Measurements from ENCODE around the gene RAD18. TPM values are rescaled to one million over a fixed set of nuclear protein-coding genes. Genes with fewer than 3 reads are reported as not detected.

The RAD18 gene
- polyA plus RNA-seq, 4 donors = 5.5 to 16.3 (median 8.1) TPM

DNA sequence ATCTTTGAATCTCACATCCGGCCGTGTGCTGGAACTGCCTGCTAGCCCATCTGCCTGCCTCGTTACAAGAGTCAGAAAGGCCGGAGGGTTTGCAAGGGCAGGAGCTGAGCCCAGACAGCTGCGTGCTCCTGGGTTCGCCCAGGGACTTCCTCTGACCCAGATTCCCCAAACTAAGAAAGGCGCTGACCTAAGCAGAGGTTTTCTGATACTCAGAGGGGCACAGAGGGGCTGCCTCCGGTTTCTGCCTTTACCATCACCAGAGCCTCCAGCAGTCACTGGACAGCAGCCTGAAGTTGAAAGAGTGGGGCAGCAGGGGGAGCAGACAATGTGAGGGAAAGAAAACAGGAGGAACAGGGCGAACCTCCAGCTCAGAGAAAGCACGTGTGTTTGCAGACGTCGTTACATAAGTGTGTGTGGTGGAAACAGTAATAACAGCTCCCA is 33.4 kb upstream of the RAD18 start:
- 59 to 80% (median 68%) methylated on average over 12 of the region's 12 CpGs for WGBS, 3 donors
- Histone ChIP-seq H3K4me3 (ENCODE audit: low read depth in 1 of 3, low read length in 3 of 3) (no peak overlapping the region), H3K27ac (ENCODE audit: low read depth in 1 of 3, low read length in 2 of 3) (no peak overlapping the region), H3K4me1 (ENCODE audit: control insufficient read depth in 3 of 3, insufficient read depth in 2 of 3, low read depth in 1 of 3, low read length in 2 of 3) (no peaks in the 10 kb centered on the region), H3K9me3 (ENCODE audit: control insufficient read depth in 2 of 2, insufficient read depth in 1 of 2, low read depth in 1 of 2, low read length in 1 of 2) (no peaks in the 10 kb centered on the region), H3K36me3 (ENCODE audit: control insufficient read depth in 3 of 3, insufficient read depth in 2 of 3, low read depth in 1 of 3, low read length in 3 of 3) (peaks cover 0 to 12% (median 0%) of the 10 kb centered on the region in 3 donors), H3K27me3 (ENCODE audit: control insufficient read depth in 3 of 3, insufficient read depth in 3 of 3, low read length in 3 of 3) (no peaks in the 10 kb centered on the region)
- FAIRE-seq = no peak
- DNase-seq = peak in 1 of 2 donors; percentile 21

DNA sequence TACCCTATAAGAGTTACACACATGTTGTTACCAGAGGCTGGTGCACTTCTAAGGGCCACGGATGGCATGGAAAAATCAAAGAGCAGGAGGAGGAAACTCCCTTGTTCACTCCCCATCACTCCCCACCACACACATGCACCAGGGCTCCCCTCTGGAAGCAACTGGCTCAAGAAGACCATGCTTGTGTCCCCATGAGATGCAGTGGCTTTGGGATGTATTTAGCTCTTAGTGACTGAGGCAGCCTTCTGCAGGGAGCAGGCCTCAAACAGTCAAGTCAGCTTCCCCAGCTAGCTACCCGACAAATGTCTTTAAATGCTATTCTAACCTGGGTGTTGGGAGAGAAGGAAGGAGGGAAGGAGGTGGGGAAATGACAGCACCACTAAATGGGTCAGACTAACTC is 32.9 kb upstream of the RAD18 start:
- Histone ChIP-seq H3K27me3 (ENCODE audit: control insufficient read depth in 3 of 3, insufficient read depth in 3 of 3, low read length in 3 of 3) (no peaks in the 10 kb centered on the region), H3K27ac (ENCODE audit: low read depth in 1 of 3, low read length in 2 of 3) (no peak overlapping the region), H3K4me1 (ENCODE audit: control insufficient read depth in 3 of 3, insufficient read depth in 2 of 3, low read depth in 1 of 3, low read length in 2 of 3) (no peaks in the 10 kb centered on the region), H3K36me3 (ENCODE audit: control insufficient read depth in 3 of 3, insufficient read depth in 2 of 3, low read depth in 1 of 3, low read length in 3 of 3) (peaks cover 0 to 12% (median 0%) of the 10 kb centered on the region in 3 donors), H3K4me3 (ENCODE audit: low read depth in 1 of 3, low read length in 3 of 3) (no peak overlapping the region), H3K9me3 (ENCODE audit: control insufficient read depth in 2 of 2, insufficient read depth in 1 of 2, low read depth in 1 of 2, low read length in 1 of 2) (no peaks in the 10 kb centered on the region)
- no peak for FAIRE-seq
- DNase-seq = no peak
- 85 to 94% (median 90%) methylated on average over 2 of the region's 2 CpGs for WGBS, 3 donors

DNA sequence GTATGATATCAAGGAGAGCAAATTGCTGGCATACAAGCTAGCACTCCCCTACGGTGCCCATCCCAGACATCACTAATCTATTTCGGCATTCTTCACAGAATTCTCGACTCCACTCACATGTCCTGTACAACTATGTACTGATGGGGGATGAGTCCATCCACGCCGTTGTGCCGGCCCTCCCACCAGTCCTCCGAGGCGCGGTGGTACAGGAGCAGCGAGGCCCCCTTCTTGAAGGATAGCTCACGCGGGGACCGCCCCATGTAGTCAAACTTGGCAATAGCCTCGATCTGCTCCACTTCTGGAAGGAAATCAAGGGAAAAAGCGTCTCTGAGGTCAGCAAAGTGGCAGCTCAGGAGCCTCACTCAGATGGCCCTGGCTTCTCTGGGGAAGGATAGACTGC is 31.0 kb upstream of the RAD18 start:
- DNase-seq (no peak), FAIRE-seq (no peak)
- Histone ChIP-seq H3K4me3 (ENCODE audit: low read depth in 1 of 3, low read length in 3 of 3) (no peak overlapping the region), H3K27me3 (ENCODE audit: control insufficient read depth in 3 of 3, insufficient read depth in 3 of 3, low read length in 3 of 3) (no peaks in the 10 kb centered on the region), H3K9me3 (ENCODE audit: control insufficient read depth in 2 of 2, insufficient read depth in 1 of 2, low read depth in 1 of 2, low read length in 1 of 2) (no peaks in the 10 kb centered on the region), H3K4me1 (ENCODE audit: control insufficient read depth in 3 of 3, insufficient read depth in 2 of 3, low read depth in 1 of 3, low read length in 2 of 3) (no peaks in the 10 kb centered on the region), H3K27ac (ENCODE audit: low read depth in 1 of 3, low read length in 2 of 3) (no peak overlapping the region), H3K36me3 (ENCODE audit: control insufficient read depth in 3 of 3, insufficient read depth in 2 of 3, low read depth in 1 of 3, low read length in 3 of 3) (peaks cover 0 to 12% (median 0%) of the 10 kb centered on the region in 3 donors)
- WGBS, 3 donors = 93 to 96% (median 94%) methylated on average over 15 of the region's 15 CpGs

DNA sequence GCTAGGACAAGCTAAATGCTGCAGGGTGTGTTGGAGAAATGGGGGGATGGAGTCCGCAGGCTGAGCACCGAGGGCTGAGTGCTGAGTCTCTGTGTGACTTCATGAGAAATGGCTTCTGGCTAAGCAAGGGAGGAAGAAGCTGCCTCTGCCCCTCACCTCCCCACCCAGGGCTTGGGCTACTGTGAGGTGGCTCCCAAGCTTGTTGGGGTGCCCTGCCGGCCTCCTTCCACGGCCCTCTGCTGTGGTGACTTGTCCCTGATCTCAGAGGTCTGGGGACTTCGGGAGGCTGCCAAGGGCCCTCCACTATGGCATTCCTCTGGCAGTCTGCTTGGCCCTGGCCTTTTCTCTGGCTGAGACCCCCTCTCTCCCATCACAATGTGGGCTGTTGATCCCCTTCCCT is 30.1 kb upstream of the RAD18 start:
- DNase-seq = no peak
- no peaks in the 10 kb centered on the region for H3K4me1 ChIP-seq (ENCODE audit: control insufficient read depth in 3 of 3, insufficient read depth in 2 of 3, low read depth in 1 of 3, low read length in 2 of 3)
- no peak overlapping the region for H3K27ac ChIP-seq (ENCODE audit: low read depth in 1 of 3, low read length in 2 of 3)
- WGBS, 3 donors = 86 to 91% (median 86%) methylated on average over 5 of the region's 5 CpGs
- no peaks in the 10 kb centered on the region for H3K9me3 ChIP-seq (ENCODE audit: control insufficient read depth in 2 of 2, insufficient read depth in 1 of 2, low read depth in 1 of 2, low read length in 1 of 2)
- no peak for FAIRE-seq
- H3K27me3 ChIP-seq (ENCODE audit: control insufficient read depth in 3 of 3, insufficient read depth in 3 of 3, low read length in 3 of 3) = no peaks in the 10 kb centered on the region
- no peak overlapping the region for H3K4me3 ChIP-seq (ENCODE audit: low read depth in 1 of 3, low read length in 3 of 3)
- peaks cover 0 to 12% (median 0%) of the 10 kb centered on the region in 3 donors for H3K36me3 ChIP-seq (ENCODE audit: control insufficient read depth in 3 of 3, insufficient read depth in 2 of 3, low read depth in 1 of 3, low read length in 3 of 3)

DNA sequence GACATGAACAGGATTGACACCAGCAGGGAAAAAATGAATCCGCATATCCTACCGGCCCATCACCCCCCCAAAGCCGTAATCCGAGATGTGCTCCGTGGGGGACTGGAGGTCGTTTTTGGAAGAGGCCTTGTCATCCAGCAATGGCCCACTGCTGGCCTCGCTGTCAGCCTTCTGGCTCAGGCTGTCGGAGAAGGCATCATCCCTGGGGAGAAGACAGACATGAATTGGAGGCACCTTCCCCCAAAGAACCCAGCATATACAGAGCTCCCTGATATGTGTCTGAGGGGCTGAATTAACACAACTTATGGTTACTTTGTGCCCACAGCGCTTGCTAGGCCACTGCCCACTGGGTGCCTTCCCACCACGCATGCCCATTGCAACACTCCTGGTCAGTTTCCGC is 29.6 kb upstream of the RAD18 start:
- H3K4me3 ChIP-seq (ENCODE audit: low read depth in 1 of 3, low read length in 3 of 3) = no peak overlapping the region
- H3K36me3 ChIP-seq (ENCODE audit: control insufficient read depth in 3 of 3, insufficient read depth in 2 of 3, low read depth in 1 of 3, low read length in 3 of 3) = peaks cover 0 to 12% (median 0%) of the 10 kb centered on the region in 3 donors
- DNase-seq (no peak), FAIRE-seq (no peak)
- H3K4me1 ChIP-seq (ENCODE audit: control insufficient read depth in 3 of 3, insufficient read depth in 2 of 3, low read depth in 1 of 3, low read length in 2 of 3) = no peaks in the 10 kb centered on the region
- H3K27me3 ChIP-seq (ENCODE audit: control insufficient read depth in 3 of 3, insufficient read depth in 3 of 3, low read length in 3 of 3) = no peaks in the 10 kb centered on the region
- 83 to 88% (median 84%) methylated on average over 11 of the region's 11 CpGs for WGBS, 3 donors
- no peaks in the 10 kb centered on the region for H3K9me3 ChIP-seq (ENCODE audit: control insufficient read depth in 2 of 2, insufficient read depth in 1 of 2, low read depth in 1 of 2, low read length in 1 of 2)
- no peak overlapping the region for H3K27ac ChIP-seq (ENCODE audit: low read depth in 1 of 3, low read length in 2 of 3)

DNA sequence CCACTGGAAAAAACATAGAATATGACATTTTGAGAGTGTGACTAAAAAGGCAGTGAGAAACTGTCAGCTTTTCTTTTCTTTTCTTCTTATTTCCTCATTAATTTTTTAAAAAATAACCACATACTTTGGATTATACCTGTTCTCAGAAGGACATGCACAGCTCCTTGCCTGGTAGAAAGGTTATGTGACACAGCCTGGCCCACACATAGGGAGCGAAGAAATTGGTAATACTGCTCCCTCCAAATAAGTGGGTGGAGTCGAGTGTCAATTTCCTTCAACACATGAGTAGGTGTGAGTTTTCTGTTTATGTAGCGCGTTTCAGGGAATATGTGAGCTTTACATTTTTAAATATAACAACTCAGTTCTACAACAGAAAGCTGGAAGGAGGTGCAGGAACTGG is 28.9 kb upstream of the RAD18 start:
- Histone ChIP-seq H3K27me3 (ENCODE audit: control insufficient read depth in 3 of 3, insufficient read depth in 3 of 3, low read length in 3 of 3) (no peaks in the 10 kb centered on the region), H3K9me3 (ENCODE audit: control insufficient read depth in 2 of 2, insufficient read depth in 1 of 2, low read depth in 1 of 2, low read length in 1 of 2) (no peaks in the 10 kb centered on the region), H3K4me1 (ENCODE audit: control insufficient read depth in 3 of 3, insufficient read depth in 2 of 3, low read depth in 1 of 3, low read length in 2 of 3) (peaks cover 0 to 4% (median 0%) of the 10 kb centered on the region in 3 donors), H3K27ac (ENCODE audit: low read depth in 1 of 3, low read length in 2 of 3) (no peak overlapping the region), H3K36me3 (ENCODE audit: control insufficient read depth in 3 of 3, insufficient read depth in 2 of 3, low read depth in 1 of 3, low read length in 3 of 3) (peaks cover 0 to 12% (median 0%) of the 10 kb centered on the region in 3 donors), H3K4me3 (ENCODE audit: low read depth in 1 of 3, low read length in 3 of 3) (no peak overlapping the region)
- FAIRE-seq = no peak
- no peak for DNase-seq
- WGBS, 3 donors = 80 to 85% (median 81%) methylated on average over 4 of the region's 4 CpGs

DNA sequence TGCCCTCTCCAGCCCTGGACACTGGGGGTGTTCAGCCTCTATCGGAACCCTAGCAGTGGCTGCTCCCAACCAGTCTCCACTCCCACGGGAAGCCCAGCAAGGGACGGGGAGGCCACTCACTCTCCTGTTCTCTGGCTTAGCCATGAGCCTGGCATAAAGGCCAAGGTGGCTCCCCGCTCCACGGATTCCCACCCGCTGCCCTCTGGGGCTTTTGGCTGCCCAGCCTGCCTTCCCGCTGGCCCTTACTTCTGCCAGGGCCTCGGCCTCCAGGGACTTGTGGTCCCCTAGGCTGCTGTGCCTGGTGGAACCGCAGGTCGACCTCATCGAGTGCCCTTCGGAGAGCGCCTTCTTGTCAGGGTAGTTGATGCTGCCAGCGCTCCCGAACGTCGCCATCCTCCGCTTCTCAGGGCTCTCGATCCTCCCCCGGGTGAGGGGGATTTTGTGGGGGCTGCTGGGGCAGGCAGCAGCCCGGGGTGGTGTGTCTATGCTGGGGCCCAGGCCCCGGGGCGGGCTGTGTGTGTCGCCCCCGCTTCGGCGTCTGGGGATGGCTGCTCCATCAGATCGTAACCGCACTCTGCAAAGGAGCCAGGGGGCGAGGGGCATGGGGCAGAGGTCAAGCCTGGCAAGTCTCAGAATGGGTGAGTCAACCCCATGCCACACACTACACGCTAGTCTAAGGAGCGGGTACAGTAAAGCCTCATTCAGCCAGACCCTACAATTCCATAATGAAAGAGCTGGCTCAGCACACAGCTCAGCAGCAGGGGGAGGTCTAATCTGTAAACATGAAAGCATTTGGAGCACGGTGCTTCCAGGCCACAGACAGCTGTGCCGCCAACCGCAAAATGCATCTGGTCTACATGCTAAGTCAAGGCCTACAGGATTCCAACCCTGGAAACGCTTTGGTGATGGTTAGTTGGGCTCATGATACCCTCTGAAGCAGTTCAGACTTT is 27.3 kb upstream of the RAD18 start:
- FAIRE-seq = no peak
- WGBS, 3 donors = 90 to 93% (median 92%) methylated on average over 32 to 36 of the region's 36 CpGs
- Histone ChIP-seq H3K36me3 (ENCODE audit: control insufficient read depth in 3 of 3, insufficient read depth in 2 of 3, low read depth in 1 of 3, low read length in 3 of 3) (peaks cover 0 to 9% (median 0%) of the 10 kb centered on the region in 3 donors), H3K27me3 (ENCODE audit: control insufficient read depth in 3 of 3, insufficient read depth in 3 of 3, low read length in 3 of 3) (no peaks in the 10 kb centered on the region), H3K9me3 (ENCODE audit: control insufficient read depth in 2 of 2, insufficient read depth in 1 of 2, low read depth in 1 of 2, low read length in 1 of 2) (no peaks in the 10 kb centered on the region), H3K4me3 (ENCODE audit: low read depth in 1 of 3, low read length in 3 of 3) (no peak overlapping the region), H3K27ac (ENCODE audit: low read depth in 1 of 3, low read length in 2 of 3) (no peak overlapping the region), H3K4me1 (ENCODE audit: control insufficient read depth in 3 of 3, insufficient read depth in 2 of 3, low read depth in 1 of 3, low read length in 2 of 3) (peaks cover 0 to 4% (median 0%) of the 10 kb centered on the region in 3 donors)
- DNase-seq = peak in 1 of 2 donors; percentile 24

DNA sequence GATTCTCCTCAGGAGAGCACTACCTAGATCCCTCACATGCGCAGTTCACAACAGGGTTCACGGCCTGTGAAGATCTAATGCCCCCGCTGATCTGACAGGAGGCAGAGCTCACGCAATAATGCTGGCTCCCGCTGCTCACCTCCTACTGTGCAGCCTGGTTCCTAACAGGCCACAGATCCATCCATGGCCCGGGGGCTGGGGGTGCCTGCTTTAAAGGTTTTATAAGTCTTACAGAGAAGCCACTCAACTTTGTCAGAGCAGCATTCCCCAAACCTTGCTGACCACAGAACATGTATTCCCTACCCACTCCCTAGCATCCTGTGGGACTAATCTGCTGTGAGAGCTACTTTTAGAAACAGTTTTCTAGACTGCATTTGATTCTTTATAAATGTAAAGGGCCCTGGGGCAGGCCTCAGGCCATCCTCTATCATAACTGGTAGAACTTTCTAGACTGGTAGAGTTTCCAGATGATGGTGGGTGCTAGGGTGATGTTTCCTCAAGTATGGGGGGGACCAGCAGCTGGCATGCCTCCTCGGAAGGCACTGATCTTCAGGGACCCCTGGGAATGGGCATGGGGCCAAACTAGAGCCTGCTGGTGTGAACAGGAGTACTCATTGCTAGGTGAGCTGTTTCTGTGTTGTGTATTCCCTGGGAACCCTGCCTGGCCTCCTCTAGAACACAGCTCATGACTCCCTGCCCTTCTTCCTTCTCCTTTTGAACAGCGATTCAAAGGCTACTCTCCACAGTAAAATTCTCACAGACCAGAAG is 25.7 kb upstream of the RAD18 start:
- H3K4me3 ChIP-seq (ENCODE audit: low read depth in 1 of 3, low read length in 3 of 3) = no peak overlapping the region
- no peak overlapping the region for H3K27ac ChIP-seq (ENCODE audit: low read depth in 1 of 3, low read length in 2 of 3)
- H3K9me3 ChIP-seq (ENCODE audit: control insufficient read depth in 2 of 2, insufficient read depth in 1 of 2, low read depth in 1 of 2, low read length in 1 of 2) = no peaks in the 10 kb centered on the region
- H3K4me1 ChIP-seq (ENCODE audit: control insufficient read depth in 3 of 3, insufficient read depth in 2 of 3, low read depth in 1 of 3, low read length in 2 of 3) = peaks cover 0 to 4% (median 2%) of the 10 kb centered on the region in 3 donors
- H3K36me3 ChIP-seq (ENCODE audit: control insufficient read depth in 3 of 3, insufficient read depth in 2 of 3, low read depth in 1 of 3, low read length in 3 of 3) = peaks cover 0 to 4% (median 0%) of the 10 kb centered on the region in 3 donors
- no peaks in the 10 kb centered on the region for H3K27me3 ChIP-seq (ENCODE audit: control insufficient read depth in 3 of 3, insufficient read depth in 3 of 3, low read length in 3 of 3)
- 89 to 90% (median 90%) methylated on average over 8 of the region's 8 CpGs for WGBS, 3 donors
- no peak for DNase-seq
- FAIRE-seq = no peak
